ENCODE measurements around the gene SAA1.
"Not testable (repeated sequence)": the region's sequence is repeated elsewhere in the genome, so short reads cannot be mapped to it uniquely, and the experiment has no call there.

Gene SAA1

DNA sequence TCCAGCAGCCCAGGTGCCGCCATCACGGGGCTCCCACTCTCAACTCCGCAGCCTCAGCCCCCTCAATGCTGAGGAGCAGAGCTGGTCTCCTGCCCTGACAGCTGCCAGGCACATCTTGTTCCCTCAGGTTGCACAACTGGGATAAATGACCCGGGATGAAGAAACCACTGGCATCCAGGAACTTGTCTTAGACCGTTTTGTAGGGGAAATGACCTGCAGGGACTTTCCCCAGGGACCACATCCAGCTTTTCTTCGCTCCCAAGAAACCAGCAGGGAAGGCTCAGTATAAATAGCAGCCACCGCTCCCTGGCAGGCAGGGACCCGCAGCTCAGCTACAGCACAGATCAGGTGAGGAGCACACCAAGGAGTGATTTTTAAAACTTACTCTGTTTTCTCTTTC, at the start of gene SAA1:
Gene SAA1, plus strand, starts transcription at position 316 of the 400 bp plus-strand sequence. CDS start 624 bp downstream, outside the sequence.
- DNase-seq, result no peak

DNA sequence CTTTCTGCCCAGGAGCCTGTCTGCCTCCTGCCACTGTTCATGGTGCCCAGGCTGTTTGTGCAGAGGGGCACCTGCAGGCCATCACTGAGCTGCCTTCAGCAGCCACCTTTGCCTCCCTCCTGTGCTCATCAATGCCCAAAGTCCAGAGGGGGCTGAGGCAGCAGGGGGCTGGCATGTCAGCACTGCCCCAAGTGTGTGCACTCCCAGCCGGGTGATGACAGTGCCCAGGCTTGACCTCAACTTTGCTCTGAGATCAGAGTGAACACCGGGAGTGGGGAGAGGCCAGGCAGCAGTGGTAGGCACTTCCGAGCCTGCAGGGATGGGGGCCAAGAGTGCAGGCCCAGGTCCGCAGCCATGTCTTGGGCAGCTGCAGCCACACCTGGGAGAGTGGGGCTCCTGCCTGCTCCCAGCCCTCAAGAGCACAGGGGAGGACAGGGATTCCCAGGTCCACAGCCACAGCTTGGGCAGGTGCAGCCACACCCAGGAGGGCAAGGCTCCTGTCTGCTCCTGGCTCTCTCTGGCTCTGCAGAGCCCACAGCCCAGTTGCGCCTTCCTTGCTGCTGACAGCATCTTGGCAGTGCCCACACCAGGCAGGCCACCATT, 44.7 kb upstream of the SAA1 start:
- DNase-seq, result no peak

DNA sequence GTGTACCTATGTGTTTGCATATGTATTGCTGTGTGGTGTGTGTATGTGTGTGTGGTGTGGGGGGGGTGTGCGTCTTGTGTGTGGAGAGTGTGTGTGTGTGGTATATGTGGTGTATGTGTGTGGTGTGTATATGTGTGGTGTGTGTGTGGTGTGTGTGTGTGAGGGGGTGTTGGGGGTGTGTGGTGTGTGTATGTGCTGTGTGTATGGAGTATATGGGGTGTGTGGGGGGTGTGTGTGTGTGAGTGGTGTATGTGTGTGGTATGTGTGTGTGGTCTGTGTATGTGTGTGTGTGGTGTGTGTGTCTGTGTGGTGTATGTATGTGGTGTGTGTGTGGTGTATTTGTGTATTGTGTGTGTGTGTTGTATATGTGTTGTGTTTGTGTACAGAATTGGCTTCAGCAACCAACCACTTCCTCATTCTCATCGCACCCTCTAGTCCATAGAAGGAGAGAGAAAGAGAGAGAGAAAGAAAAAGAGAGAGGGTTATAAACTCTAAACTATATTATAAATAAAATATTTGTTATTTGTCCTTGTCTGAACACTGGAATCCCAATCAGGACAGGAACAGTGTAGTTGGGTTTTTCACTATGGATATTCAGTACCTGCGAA, 43.1 kb upstream of the SAA1 start:
- no peak for DNase-seq

DNA sequence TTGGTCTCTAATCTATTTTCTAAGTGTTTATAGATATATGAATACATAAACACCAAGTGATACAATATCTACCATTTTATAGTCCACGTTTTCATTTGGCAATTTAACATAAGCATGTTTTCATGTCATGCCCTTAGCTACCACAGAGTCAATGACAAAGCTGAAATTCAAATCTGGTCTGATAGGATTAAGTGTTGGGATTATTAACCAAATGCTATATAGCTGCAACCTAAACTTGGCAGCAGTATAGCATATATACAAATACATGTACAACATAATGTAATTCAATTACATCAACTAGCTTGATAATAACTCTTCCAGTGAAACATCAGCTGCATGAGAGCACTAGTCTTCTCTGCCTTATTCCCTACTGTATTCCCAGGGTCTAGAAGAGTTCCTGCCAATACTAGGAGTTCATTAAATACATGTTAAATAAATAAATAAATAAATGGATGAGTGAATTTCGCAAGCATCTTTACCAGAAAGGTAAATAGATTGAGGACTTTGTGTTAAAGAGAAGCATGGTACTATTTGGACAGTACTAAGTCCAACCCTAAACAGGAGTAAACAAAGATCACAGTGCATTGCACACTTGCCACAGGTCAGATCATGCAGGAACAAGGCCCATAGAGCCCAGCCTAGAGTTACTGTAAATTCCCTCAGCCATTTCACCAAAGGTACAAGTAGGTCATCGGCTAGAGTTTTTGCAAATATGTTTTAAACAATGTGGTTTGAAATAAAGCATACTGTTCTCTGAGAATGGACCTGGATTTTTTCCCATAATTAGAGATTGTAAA, 42.3 kb upstream of the SAA1 start:
- no peak for DNase-seq

DNA sequence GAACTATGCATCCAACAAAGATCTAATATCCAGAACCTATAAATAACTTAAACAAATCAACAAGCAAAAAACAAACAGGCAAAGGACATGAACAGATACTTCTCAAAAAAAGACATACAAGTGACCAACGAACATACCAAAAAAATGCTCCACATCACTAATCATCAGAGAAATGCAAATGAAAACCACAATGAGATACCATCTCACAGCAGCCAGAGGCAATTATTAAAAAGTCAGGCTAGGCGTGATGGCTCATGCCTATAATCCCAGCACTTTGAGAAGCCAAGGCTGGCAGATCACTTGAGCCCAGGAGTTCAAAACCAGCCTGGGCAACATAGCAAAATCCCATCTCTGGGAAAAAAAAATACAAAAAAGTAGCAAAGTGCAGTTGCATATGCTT, 40.2 kb upstream of the SAA1 start:
- no peak for DNase-seq

DNA sequence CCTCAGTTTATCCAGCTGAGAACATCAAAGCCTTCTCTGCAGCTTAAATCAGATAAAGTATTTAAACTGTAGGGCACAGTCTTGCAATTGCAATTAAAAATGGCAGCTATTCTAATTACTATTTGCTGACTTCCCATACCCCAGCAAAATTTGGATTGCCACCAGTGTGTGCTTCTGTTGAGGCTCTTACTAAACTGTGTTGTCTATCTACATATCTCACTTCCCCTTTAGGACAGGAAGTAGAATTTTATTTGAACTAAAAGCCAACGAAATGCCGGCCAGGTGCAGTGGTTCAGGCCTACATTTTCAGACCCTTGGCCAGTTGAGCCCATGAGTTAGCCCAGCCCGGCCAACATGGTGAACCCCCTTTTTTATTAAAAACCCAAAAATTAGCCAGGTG, 36.6 kb upstream of the SAA1 start:
- no peak for DNase-seq

DNA sequence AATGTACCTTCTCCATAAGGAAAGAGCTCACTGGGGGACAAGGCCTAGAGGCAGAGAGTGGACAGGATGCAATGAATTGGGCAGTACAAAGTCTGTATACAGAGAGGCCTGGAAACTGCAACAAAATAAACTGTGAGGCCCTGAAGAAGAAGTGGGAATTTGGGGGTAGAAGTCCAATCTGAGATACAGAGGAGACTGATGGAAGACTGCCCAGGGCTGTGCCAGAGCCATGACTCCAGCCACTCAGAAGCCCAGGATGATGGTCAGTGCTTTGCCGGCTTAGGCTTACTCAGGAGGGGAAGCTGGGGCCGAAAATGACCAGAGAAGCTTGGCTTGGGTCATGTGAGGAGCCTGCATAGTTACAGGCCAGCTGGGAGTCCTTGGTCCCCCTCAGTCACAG, 35.2 kb upstream of the SAA1 start:
- no peak for DNase-seq

DNA sequence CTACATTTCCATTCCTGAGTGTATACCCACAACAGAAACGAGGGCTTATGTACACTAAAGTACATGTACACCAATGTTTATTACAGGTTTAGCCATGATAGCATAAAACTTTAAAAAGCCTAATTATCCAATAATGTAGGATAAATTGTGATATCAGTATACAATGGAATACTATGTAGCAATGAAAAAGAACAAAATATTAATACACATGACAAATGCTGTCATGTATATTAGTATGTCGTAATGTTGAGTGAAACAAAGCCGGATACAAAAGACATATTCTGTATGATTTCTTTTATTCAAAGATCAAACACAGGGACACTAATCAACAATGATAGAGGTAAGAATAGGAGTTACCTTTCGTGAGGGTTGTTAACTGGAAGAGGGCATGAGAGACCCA, 32.2 kb upstream of the SAA1 start:
- DNase-seq, result no peak

DNA sequence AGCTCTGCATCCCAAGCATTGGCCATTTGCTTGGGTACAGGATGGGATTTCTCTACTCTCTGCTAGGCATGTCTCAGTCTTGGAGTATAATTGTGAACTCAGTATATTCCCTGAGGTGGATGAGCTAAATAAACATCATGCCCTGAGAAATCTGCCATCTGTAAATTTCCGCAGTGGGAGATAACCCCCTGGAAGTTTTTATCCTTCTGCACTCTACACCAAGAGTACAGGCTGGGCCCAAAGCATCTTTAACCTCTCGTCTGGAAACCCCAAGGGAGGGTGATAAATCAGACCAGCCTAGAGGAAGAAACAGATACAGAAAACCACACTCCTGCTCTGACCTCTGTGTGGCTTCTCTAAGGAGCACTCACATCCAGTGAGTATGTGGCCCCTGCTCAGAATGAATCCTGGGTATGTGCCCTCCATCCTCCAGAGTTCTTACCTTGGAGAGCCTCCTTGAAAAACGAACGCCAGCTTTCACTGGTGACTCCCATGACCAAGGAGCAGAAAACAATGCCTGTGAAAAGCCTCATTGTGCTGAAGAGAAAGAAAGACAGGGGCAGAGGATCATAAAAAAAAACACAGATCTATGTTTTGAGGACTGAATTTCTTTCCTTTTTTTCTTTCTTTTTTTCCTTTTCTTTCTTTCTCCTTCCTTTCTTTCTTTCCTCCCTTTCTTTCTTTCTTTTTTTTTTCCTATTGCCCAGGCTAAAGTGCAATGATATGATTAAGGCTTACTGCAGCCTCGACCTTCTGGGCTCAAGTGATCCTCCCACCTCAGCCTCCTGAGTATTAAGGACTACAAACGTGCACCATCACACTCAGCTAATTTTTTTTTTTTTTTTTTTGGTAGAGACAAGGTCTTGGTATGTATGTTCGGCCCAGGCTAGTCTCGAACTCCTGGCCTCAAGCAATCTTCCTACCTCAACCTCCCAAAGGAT, 30.4 kb upstream of the SAA1 start:
- no peak for DNase-seq

DNA sequence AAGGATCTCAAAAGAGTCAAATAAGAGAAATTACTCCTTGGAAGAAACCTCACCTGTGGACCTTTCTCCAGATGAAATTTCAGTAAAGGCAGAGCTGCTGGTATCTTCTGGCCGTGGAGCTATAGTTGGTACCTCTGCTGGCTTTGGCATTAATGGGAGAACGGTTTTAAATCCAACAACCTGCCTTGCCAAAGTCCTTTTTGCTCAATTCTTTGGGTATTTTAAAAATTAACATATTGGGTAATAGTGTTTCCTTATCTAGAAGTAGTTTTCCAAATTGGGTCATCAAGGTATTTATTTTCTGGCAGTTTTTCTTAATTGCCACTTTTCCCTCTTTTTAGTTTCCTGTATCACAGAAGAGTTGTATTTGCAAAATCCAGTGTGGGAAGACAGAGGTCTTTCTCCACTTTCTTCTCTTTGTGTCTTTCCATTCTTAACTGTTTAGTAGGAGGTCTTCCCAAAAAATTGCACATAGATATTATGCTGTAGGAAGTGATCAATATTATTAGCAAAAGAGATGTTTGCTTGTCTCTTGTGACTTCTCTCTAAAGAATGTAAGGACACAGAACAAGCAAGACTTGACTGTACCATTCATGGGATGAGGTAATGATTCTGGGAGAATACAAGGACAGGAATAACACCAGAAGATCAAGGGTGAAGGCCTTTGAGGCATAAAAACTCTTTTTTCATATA, 29.3 kb upstream of the SAA1 start, which contains the start of gene SAA4:
Gene SAA4, minus strand, starts transcription at position 139 of the 693 bp plus-strand sequence. CDS start 876 bp downstream, outside the sequence.
- DNase-seq, result no peak

DNA sequence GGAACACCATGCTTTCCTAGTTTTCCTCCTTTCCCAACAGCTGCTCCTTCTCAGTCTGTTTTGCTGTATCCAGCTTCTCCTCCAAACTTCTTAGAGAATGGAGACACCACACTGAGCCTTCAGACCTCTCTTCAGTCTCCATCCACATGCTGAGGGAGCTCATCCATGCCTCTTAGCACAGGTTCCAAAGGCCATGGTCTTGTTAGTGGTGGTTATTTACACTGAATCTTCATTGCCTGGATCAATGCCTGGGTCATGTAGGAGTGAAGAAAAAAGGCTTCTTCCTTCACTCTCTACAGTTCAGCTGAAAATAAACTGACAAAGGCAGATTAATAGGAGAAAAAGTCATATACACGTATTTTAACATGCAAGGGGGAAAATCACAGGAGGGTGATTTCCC, 26.4 kb upstream of the SAA1 start:
- no peak for DNase-seq

DNA sequence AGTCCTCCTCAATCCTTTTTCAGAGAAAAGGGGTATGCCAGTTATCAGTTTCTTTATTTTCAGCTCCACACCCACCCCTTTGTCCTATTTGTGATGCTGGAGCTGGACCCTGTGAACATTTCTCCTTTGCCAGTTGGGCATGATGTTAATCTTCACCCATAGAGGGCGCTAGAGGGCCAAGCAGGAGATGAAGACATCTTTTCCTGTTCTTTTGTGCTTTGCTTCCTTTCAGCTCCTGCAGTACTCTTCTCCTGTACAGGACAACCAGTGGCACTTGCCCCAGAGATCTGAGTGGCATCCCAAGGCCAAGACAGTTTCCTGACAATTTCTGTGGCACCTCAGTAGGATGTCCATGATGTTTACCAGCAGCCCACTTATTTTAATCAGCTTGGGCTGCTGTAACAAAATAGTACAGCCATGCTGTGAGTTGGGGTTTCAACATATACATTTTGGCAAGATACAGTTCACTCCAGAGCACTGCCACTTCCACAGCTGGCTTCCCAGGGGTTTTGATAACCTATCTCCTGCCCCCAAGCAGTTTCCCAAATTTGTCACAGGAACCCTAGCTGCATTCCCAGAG, 22.2 kb upstream of the SAA1 start:
- peak; percentile 54 for DNase-seq

DNA sequence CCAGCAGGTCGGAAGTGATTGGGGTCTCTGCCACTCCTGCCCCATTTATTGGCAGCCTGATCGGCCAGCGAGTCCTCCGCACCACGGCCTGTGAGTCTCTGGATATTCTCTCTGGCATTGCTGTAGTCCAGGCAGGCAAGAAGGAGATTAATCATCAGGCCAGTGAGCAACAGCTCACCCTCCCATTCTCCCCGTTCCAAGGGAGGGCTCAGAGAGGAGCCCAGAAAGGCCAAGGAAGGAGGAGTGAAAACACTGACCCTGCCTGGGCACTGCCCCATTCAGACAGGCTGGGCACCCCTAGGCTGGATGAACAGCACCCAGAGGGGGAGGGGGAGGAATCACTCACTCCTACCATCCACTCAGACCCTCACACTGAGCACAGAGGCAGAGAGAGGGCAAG, 20.7 kb upstream of the SAA1 start:
- DNase-seq, result no peak

DNA sequence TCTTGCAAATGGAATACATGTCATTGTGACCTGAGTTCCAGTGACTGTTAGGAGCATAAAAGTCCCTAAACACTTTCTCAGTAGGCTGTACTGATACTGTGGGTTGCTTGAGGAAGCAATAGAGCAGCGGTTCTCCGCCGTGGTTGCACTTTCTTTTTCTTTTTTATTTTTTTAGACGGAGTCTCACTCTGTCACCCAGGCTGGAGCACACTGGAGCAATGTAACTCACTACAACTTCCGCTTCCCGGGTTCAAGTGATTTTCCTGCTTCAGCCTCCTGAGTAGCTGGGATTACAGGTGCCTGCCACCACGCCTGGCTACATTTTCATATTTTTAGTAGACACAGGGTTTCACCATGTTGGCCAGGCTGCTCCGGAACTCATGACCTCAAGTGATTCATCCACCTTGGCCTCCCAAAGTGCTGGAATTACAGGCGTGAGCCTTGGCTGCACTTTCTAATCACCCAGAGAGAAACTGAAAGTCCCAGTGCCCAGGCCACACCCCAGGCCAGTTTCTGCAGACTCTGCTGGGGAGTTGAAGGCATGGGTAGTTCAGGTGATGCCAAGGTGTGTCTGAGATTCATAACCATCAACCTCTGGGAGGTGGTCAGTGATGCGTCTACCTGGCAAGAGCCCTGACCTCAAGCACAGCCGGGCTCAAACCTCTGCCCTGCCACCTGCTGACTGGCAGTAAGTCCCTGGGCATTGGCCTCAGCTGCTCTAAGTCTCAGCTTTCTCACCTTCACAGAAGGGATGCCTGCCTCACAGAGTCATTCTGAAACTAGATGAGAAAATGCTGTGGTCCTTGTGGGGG, 19.5 kb upstream of the SAA1 start:
- not testable (repeated sequence) for DNase-seq

DNA sequence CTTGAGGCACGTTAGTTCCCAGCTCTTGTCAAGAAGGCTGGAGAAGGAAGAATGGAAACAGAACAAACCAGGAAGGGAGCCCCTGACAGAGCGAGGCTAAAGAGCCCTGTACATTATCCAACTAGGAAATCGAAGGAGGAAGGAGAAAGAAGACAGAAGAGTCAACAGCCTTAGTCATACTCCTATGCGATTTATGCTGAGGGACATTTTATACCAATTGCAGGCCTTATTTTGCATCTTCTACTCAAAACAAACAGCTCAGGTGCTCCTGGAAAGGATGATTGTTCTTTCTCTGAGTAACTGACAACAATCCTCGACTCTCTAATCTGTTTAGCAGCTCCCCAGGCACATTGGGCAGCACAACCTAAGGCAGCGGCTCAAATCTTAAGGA, 18.9 kb upstream of the SAA1 start:
- DNase-seq, result not testable (repeated sequence)

DNA sequence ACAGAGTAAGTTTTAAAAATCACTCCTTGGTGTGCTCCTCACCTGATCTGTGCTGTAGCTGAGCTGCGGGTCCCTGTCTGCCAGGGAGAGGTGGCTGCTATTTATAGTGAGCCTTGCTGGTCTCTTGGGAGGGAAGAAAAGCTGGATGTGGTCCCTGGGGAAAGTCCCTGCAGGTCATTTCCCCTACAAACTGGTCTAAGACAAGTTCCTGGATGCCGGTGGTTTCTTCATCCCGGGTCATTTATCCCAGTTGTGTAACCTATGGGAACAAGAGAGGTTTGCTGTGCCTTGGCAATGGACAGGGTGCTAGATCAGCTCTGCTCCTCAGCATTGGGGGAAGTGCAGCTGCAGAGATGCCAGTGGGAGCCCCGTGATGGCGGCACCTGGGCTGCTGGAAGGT, 17.5 kb upstream of the SAA1 start, which contains the start of gene SAA2:
Gene SAA2, minus strand, starts transcription at position 108 of the 400 bp plus-strand sequence. CDS start 657 bp downstream, outside the sequence.
- DNase-seq, result no peak

DNA sequence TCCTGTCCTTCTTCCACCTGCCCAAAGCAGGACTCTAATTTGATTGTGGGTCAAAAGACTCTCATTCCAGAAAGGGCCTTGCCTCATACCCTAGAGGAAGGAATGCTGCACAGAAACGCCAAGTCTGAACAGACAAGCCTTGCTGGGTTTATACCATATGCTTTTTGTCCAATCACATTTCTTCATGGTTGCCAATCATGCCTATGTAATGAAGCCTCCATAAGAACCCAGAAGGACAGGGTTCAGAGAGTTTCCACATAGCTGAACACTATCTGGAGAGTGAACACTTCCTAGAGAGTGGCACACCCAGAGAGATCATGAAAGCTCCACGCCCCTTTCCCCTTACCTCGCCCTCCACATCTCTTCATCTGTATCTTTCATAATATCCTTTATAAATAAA, 12.8 kb upstream of the SAA1 start:
- no peak for DNase-seq

DNA sequence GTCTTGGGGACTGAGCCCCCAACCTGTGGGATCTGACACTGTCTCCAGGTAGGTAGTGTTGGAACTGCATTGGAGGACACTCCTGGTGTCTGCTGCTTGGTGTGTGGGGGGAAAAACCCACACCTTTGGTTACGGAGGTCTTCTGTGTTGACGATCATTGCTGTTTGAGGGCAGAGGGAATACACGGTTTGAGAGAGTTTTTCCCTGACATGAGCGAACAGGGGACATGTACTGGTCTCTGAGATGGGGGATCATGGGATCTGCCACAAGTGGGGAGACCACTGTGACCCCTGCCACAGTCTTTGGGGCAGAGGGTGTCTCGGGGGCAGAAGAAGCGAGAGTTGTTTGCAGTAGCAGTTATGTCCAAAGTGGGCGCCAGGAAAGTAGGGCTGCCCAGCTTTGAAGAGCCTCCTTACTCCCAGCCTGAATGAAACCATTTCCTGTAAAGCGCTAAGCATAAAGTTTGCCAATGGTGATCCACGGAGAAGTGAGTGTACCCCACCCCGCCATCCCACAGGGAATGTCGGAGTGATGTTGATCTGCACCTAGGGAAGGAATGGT, 12.2 kb upstream of the SAA1 start:
- DNase-seq, result no peak

DNA sequence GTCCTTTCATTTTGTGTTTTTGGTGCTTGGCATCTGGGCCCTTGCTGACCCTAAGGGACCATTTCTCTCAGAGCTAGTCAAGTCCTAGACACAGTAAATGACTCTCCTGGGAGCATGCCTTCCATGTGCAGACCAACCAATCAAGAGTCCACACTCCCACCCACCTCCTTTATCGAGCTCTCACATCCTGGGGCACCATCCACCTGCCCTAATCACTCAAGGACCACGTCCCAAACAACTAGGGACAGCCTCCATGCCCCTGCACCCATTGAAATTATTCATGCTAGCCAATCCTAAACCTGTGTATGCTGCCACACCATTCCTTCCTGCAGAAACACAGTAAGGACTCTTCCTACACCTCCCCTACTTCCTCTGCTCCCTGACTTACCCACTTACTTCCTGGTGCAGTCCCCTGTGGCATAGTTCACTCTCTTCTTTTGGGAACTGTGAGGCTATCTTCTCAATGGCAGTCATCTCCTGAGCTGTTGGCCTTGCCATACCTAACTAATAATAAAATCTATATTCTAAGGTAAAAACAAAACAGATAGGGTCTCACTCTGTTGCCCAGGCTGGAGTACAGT, 11.2 kb upstream of the SAA1 start:
- DNase-seq, result no peak

DNA sequence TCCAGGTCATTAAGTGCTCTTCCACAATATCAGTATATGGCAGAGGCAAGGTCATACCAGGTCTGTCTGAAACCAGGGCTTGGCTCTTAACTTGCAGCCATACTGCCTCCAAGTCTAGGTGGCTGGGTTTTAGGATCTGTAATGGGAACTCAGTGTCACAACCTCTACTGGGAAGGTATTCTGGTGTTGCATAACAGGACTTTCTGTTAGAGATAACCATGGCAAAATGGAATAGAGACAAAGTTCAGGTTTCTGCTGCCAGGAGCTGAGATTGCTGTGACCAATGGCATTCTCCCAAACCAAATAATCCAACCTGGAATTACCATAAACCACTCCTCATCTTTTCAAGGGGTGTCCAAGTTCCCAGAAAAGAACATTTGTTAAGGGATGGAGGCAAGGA, 6.8 kb upstream of the SAA1 start:
- no peak for DNase-seq
